ENCODE measurements around the gene C1S.

DNA sequence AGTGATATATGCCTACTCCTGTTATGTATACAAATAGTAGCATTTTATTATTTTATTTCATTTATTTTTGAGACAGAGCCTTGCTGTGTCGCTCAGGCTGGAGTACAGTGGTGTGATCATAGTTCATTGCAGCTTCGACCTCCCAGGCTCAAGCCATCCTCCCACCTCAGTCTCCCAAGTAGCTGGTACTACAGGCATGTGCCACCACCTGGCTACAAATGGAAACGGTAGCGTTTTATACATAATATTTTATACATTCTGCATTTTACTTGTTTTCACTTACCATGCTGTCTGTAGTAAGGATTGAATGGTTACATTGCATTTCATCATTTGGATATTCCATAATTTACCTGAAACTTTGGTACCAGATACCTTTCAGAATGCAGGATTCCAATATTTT, 17.6 kb downstream of the C1S start:
- TF ChIP-seq, protein P1, sequence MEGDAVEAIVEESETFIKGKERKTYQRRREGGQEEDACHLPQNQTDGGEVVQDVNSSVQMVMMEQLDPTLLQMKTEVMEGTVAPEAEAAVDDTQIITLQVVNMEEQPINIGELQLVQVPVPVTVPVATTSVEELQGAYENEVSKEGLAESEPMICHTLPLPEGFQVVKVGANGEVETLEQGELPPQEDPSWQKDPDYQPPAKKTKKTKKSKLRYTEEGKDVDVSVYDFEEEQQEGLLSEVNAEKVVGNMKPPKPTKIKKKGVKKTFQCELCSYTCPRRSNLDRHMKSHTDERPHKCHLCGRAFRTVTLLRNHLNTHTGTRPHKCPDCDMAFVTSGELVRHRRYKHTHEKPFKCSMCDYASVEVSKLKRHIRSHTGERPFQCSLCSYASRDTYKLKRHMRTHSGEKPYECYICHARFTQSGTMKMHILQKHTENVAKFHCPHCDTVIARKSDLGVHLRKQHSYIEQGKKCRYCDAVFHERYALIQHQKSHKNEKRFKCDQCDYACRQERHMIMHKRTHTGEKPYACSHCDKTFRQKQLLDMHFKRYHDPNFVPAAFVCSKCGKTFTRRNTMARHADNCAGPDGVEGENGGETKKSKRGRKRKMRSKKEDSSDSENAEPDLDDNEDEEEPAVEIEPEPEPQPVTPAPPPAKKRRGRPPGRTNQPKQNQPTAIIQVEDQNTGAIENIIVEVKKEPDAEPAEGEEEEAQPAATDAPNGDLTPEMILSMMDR (IDR thresholded peaks at IDR 0.05; ENCODE audit: extremely low read depth in 1 of 2, insufficient read depth in 1 of 2, low read depth in 1 of 2, low read length in 2 of 2), result no peak
- TF ChIP-seq POLR2A (IDR thresholded peaks at IDR 0.05; ENCODE audit: low read depth, low read length) (no peak), POLR2AphosphoS5 (IDR thresholded peaks at IDR 0.05; ENCODE audit: insufficient read depth, low read depth, low read length) (no peak), JUN (IDR thresholded peaks at IDR 0.05; ENCODE audit: borderline replicate concordance, insufficient read depth, insufficient read length, low read depth) (no peak), EZH2 (IDR thresholded peaks at IDR 0.05; ENCODE audit: borderline replicate concordance, low read depth, low read length, severe bottlenecking) (no peak), FOS (IDR thresholded peaks at IDR 0.05; ENCODE audit: borderline replicate concordance, insufficient read depth, low read length) (no peak), MYC (IDR thresholded peaks at IDR 0.05; ENCODE audit: low read depth, low read length) (no peak)
- TF ChIP-seq, protein P2, sequence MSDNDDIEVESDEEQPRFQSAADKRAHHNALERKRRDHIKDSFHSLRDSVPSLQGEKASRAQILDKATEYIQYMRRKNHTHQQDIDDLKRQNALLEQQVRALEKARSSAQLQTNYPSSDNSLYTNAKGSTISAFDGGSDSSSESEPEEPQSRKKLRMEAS (IDR thresholded peaks at IDR 0.05; ENCODE audit: insufficient read depth, insufficient read length), result no peak

Data from endothelial cell of umbilical vein (primary cell).